ENCODE data around the gene NLRP1.

NLRP1 gene

GRCh38 chr17:5526821-5527598 is 57.3 kb downstream of the NLRP1 start:
- Histone ChIP-seq H3K4me1 (ENCODE audit: insufficient read depth, low read length) (no peaks in the 10 kb centered on the region), H3K36me3 (ENCODE audit: insufficient read depth, low read length) (peaks cover 10% of the 10 kb centered on the region), H3K4me3 (ENCODE audit: low read depth in 1 of 2, low read length in 2 of 2) (no peak overlapping the region), H3K9ac (ENCODE audit: low read depth, low read length) (no peak overlapping the region), H3K79me2 (ENCODE audit: insufficient read depth, low read length) (no peaks in the 10 kb centered on the region), H3K4me2 (ENCODE audit: insufficient read depth, low read length) (no peak overlapping the region), H3K27ac (ENCODE audit: low read length) (no peak overlapping the region), H3K9me3 (ENCODE audit: insufficient read depth, low read length, severe bottlenecking) (no peaks in the 10 kb centered on the region), H3K27me3 (ENCODE audit: insufficient read depth, low read length, poor library complexity) (no peaks in the 10 kb centered on the region), H4K20me1 (ENCODE audit: insufficient read depth, low read length) (no peaks in the 10 kb centered on the region), H2AFZ (ENCODE audit: low read depth, low read length) (no peak overlapping the region)
- no peak for TF ChIP-seq EZH2 (IDR thresholded peaks at IDR 0.05; ENCODE audit: borderline replicate concordance, low read depth, low read length, severe bottlenecking)
- TF ChIP-seq, protein P1, sequence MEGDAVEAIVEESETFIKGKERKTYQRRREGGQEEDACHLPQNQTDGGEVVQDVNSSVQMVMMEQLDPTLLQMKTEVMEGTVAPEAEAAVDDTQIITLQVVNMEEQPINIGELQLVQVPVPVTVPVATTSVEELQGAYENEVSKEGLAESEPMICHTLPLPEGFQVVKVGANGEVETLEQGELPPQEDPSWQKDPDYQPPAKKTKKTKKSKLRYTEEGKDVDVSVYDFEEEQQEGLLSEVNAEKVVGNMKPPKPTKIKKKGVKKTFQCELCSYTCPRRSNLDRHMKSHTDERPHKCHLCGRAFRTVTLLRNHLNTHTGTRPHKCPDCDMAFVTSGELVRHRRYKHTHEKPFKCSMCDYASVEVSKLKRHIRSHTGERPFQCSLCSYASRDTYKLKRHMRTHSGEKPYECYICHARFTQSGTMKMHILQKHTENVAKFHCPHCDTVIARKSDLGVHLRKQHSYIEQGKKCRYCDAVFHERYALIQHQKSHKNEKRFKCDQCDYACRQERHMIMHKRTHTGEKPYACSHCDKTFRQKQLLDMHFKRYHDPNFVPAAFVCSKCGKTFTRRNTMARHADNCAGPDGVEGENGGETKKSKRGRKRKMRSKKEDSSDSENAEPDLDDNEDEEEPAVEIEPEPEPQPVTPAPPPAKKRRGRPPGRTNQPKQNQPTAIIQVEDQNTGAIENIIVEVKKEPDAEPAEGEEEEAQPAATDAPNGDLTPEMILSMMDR (IDR thresholded peaks at IDR 0.05; ENCODE audit: borderline replicate concordance, extremely low read depth, low read length, poor library complexity, severe bottlenecking), result no peak
- ATAC-seq (ENCODE audit: insufficient read depth, low read depth) (no peak), DNase-seq (no peak)

- no peaks in the 10 kb centered on the region for H4K20me1 ChIP-seq (ENCODE audit: insufficient read depth, low read length)
- H3K4me2 ChIP-seq (ENCODE audit: insufficient read depth, low read length), result no peak overlapping the region
- H3K36me3 ChIP-seq (ENCODE audit: insufficient read depth, low read length), result peaks cover 5% of the 10 kb centered on the region
- DNase-seq (no peak), ATAC-seq (ENCODE audit: insufficient read depth, low read depth) (no peak)
- no peak overlapping the region for H3K9ac ChIP-seq (ENCODE audit: low read depth, low read length)
- TF ChIP-seq, protein P1 (IDR thresholded peaks at IDR 0.05; ENCODE audit: borderline replicate concordance, extremely low read depth, low read length, poor library complexity, severe bottlenecking), result no peak
- no peak for TF ChIP-seq EZH2 (IDR thresholded peaks at IDR 0.05; ENCODE audit: borderline replicate concordance, low read depth, low read length, severe bottlenecking)
- no peak overlapping the region for H3K27ac ChIP-seq (ENCODE audit: low read length)
- no peaks in the 10 kb centered on the region for H3K9me3 ChIP-seq (ENCODE audit: insufficient read depth, low read length, severe bottlenecking)
- H3K4me1 ChIP-seq (ENCODE audit: insufficient read depth, low read length), result no peaks in the 10 kb centered on the region
- no peak overlapping the region for H2AFZ ChIP-seq (ENCODE audit: low read depth, low read length)
- H3K27me3 ChIP-seq (ENCODE audit: insufficient read depth, low read length, poor library complexity), result no peaks in the 10 kb centered on the region
- H3K79me2 ChIP-seq (ENCODE audit: insufficient read depth, low read length), result no peaks in the 10 kb centered on the region
- H3K4me3 ChIP-seq (ENCODE audit: low read depth in 1 of 2, low read length in 2 of 2), result no peak overlapping the region
Observed at GRCh38 chr17:5523249-5523648, 61.1 kb downstream of the NLRP1 start.

DNA sequence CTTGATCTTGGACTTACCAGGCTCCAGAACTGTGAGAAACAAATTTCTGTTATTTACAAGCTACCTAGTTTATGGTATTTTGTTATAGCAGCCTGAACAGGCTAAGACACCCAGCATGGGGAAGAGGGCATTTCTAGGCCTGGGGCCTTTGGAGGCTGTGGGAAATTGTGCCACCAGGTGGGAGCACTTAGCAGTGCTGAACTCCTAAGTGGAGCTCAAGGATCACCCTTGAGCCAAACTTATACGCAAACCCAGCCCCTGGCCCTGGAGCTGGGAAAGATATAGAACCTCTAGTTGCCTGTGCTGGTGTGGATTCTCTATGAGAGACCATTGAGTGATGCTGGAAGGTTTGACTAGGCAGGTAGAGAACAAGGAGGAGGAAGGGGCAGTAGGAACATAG is 61.8 kb downstream of the NLRP1 start:
- H2AFZ ChIP-seq (ENCODE audit: low read depth, low read length), result no peak overlapping the region
- ATAC-seq (ENCODE audit: insufficient read depth, low read depth) (no peak), DNase-seq (no peak)
- no peaks in the 10 kb centered on the region for H3K9me3 ChIP-seq (ENCODE audit: insufficient read depth, low read length, severe bottlenecking)
- no peaks in the 10 kb centered on the region for H3K27me3 ChIP-seq (ENCODE audit: insufficient read depth, low read length, poor library complexity)
- H3K4me2 ChIP-seq (ENCODE audit: insufficient read depth, low read length), result no peak overlapping the region
- H3K27ac ChIP-seq (ENCODE audit: low read length), result no peak overlapping the region
- TF ChIP-seq EZH2 (IDR thresholded peaks at IDR 0.05; ENCODE audit: borderline replicate concordance, low read depth, low read length, severe bottlenecking), result no peak
- TF ChIP-seq, protein P1 (IDR thresholded peaks at IDR 0.05; ENCODE audit: borderline replicate concordance, extremely low read depth, low read length, poor library complexity, severe bottlenecking), result no peak
- no peak overlapping the region for H3K9ac ChIP-seq (ENCODE audit: low read depth, low read length)
- no peak overlapping the region for H3K4me3 ChIP-seq (ENCODE audit: low read depth in 1 of 2, low read length in 2 of 2)
- H3K36me3 ChIP-seq (ENCODE audit: insufficient read depth, low read length), result peaks cover 5% of the 10 kb centered on the region
- no peaks in the 10 kb centered on the region for H4K20me1 ChIP-seq (ENCODE audit: insufficient read depth, low read length)
- H3K79me2 ChIP-seq (ENCODE audit: insufficient read depth, low read length), result no peaks in the 10 kb centered on the region
- H3K4me1 ChIP-seq (ENCODE audit: insufficient read depth, low read length), result no peaks in the 10 kb centered on the region

Data from DND-41 (cell line).